GM23248 (cell line): ENCODE data around the gene SEMA6C. TPM values are rescaled to one million over a fixed set of nuclear protein-coding genes. Genes with fewer than 3 reads are reported as not detected.

ENCODE experiments used
- DNase-seq: peaks from one replicate; pipeline ENCODE4 v3.0.0-alpha.2; 2015
- H2AFZ ChIP-seq: fragments of 200-600 bp; sonication (generic); 2 replicates; pipeline ENCODE4 v1.6.1; 2016; ENCODE audit warnings: antibody characterized with exemption
- H3F3A ChIP-seq: fragments of 200-600 bp; sonication (generic); 2 replicates; pipeline ENCODE4 v1.6.1; 2016; ENCODE audit warnings: mild to moderate bottlenecking, antibody characterized with exemption, mixed run types; ENCODE audit not compliant: insufficient read depth
- H3K27ac ChIP-seq: fragments of 200-600 bp; sonication (generic); 2 replicates; pipeline ENCODE4 v1.5.1; 2016; ENCODE audit warnings: mild to moderate bottlenecking
- H3K27me3 ChIP-seq: fragments of 200-600 bp; sonication (generic); replicated peaks from 2 replicates; pipeline ENCODE4 v1.6.1; 2016; ENCODE audit warnings: mild to moderate bottlenecking; ENCODE audit not compliant: insufficient read depth
- H3K36me3 ChIP-seq: fragments of 200-600 bp; sonication (generic); 2 replicates; pipeline ENCODE4 v1.6.1; 2016; ENCODE audit warnings: low read depth, mild to moderate bottlenecking
- H3K4me1 ChIP-seq: fragments of 200-600 bp; sonication (generic); 2 replicates; pipeline ENCODE4 v1.6.1; 2016; ENCODE audit warnings: mild to moderate bottlenecking; ENCODE audit not compliant: insufficient read depth
- H3K4me2 ChIP-seq: fragments of 200-600 bp; sonication (generic); one replicate; pipeline ENCODE4 v1.6.1; 2016; ENCODE audit warnings: mild to moderate bottlenecking; ENCODE audit not compliant: unreplicated experiment
- H3K4me3 ChIP-seq: fragments of 200-600 bp; sonication (generic); 2 replicates; pipeline ENCODE4 v1.5.1; 2016; ENCODE audit warnings: mild to moderate bottlenecking
- H3K79me2 ChIP-seq: fragments of 200-600 bp; sonication (generic); 2 replicates; pipeline ENCODE4 v1.6.1; 2016; ENCODE audit warnings: mild to moderate bottlenecking; ENCODE audit not compliant: insufficient read depth
- H3K9ac ChIP-seq: fragments of 200-600 bp; sonication (generic); 2 replicates; pipeline ENCODE4 v1.6.1; 2016; ENCODE audit warnings: mild to moderate bottlenecking
- H3K9me2 ChIP-seq: fragments of 200-600 bp; sonication (generic); 2 replicates; pipeline ENCODE4 v1.6.1; 2016; ENCODE audit warnings: mixed run types, mild to moderate bottlenecking, moderate library complexity; ENCODE audit not compliant: insufficient read depth
- H3K9me3 ChIP-seq: fragments of 200-600 bp; sonication (generic); one replicate; pipeline ENCODE4 v1.6.1; 2017; ENCODE audit warnings: low read depth
- H4K20me1 ChIP-seq: fragments of 200-600 bp; sonication (generic); 2 replicates; pipeline ENCODE4 v1.6.0; 2016; ENCODE audit not compliant: insufficient read depth
- EZH2 ChIP-seq: fragments of 200-600 bp; sonication (generic); IDR thresholded peaks from 2 replicates; pipeline ENCODE4 v1.6.1; 2018; ENCODE audit warnings: antibody characterized with exemption, mild to moderate bottlenecking; ENCODE audit not compliant: insufficient read depth, poor library complexity, severe bottlenecking
- EZH2phosphoT487 ChIP-seq: fragments of 200-600 bp; sonication (generic); IDR thresholded peaks from 2 replicates; pipeline ENCODE4 v1.6.1; 2018; ENCODE audit warnings: antibody characterized with exemption, moderate library complexity, mild to moderate bottlenecking, low read depth; ENCODE audit not compliant: insufficient read depth
- WGBS, 2 experiments: methylation state at CpG; one replicate each; pipeline ENCODE4 v1.1.6; 2015 to 2017; ENCODE audit warnings: low lambda C conversion rate in 2 of 2, low coverage in 1 of 2; ENCODE audit errors: missing lambda C conversion rate in 2 of 2; 5-methylcytosine and 5-hydroxymethylcytosine counted together
- in situ Hi-C: fragments of 300-500 bp; cut with MboI; formaldehyde crosslinking; loops from 2 replicates; pipeline ENCODE4 v1.15.0; 2020
- polyA plus RNA-seq: library from polyadenylated mRNA; unstranded; fragments of >200 nt; fragmentation: Nextera tagmentation; extraction: Ambion mirVana; gene quantifications from 2 replicates; pipeline ENCODE4 v1.2.1, GENCODE V29; 2016
- total RNA-seq: library from RNA; depleted of rRNA; stranded (reverse); fragments of >200 nt; shearing (Covaris generic); gene quantifications from 2 replicates; pipeline ENCODE4 v1.2.3, GENCODE V29; 2014

Gene SEMA6C
- total and polyA plus RNA-seq, 2 experiments from 2014 or later = 1.1 to 3.8 TPM

- WGBS, 2 experiments = 94% methylated on average over 22 of the region's 22 CpGs
- H4K20me1 ChIP-seq = no peaks in the 10 kb centered on the region
- in situ Hi-C loops = no loop called here
Observed at GRCh38 chr1:151158751-151159251, 12.4 kb upstream of the SEMA6C start.

DNA sequence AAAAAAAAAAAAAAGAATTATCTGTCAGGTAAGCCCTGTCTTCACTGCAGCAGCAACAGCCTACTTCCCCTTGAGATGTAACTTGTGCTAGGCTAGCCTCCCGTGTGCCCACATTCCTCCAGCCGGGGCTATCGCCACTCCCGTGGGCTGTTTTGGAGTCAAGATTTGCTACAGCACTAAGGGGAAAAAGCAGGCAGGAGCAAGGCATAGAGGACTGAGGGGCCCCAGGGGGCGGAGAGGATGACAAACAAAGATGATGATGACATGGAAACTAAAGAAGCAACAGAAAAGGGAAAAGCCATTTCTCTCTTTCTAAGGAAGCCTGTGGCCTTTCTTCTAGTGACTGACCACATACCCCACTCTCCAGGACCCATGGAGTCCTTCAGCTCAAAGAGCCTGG lies 11.9 kb upstream of the SEMA6C start:
- H3K9me2 ChIP-seq = no peaks in the 10 kb centered on the region
- no peak for DNase-seq
- H3K36me3 ChIP-seq = peaks cover 15% of the 10 kb centered on the region; the same call in 1 of the 2 replicates
- H3K4me3 ChIP-seq = no peak overlapping the region
- H3K79me2 ChIP-seq = peaks cover 9% of the 10 kb centered on the region; the same call in 1 of the 2 replicates
- H2AFZ ChIP-seq = no peak overlapping the region
- no peak overlapping the region for H3K27ac ChIP-seq
- H3K27me3 ChIP-seq = no peaks in the 10 kb centered on the region
- no peaks in the 10 kb centered on the region for H3K4me1 ChIP-seq
- H3F3A ChIP-seq = 0 out of 2 replicates have a peak, but pooled peaks cover 5% of the 10 kb centered on the region
- H3K9ac ChIP-seq = no peak overlapping the region
- no peak overlapping the region for H3K4me2 ChIP-seq
- in situ Hi-C loops = no loop called here
- 81 to 82% methylated on average over 5 of the region's 5 CpGs for WGBS, 2 experiments
- TF ChIP-seq EZH2 = no peak
- TF ChIP-seq EZH2phosphoT487 = no peak
- H4K20me1 ChIP-seq = no peaks in the 10 kb centered on the region
- H3K9me3 ChIP-seq = no peaks in the 10 kb centered on the region

More at GRCh38 chr1:151158751-151159251, 12.4 kb upstream of the SEMA6C start:
- Histone ChIP-seq H3K79me2 (peaks cover 14% of the 10 kb centered on the region), H3K4me2 (no peak overlapping the region), H3K27ac (no peak overlapping the region), H3K27me3 (no peaks in the 10 kb centered on the region), H3K4me3 (no peak overlapping the region), H2AFZ (no peak overlapping the region), H3K9me2 (no peaks in the 10 kb centered on the region), H3K4me1 (no peaks in the 10 kb centered on the region), H3K9ac (no peak overlapping the region), H3K9me3 (no peaks in the 10 kb centered on the region), H3F3A (0 out of 2 replicates have a peak, but pooled peaks cover 5% of the 10 kb centered on the region), H3K36me3 (peaks cover 15% of the 10 kb centered on the region; the same call in 1 of the 2 replicates)
- TF ChIP-seq EZH2 (no peak), EZH2phosphoT487 (no peak)
- no peak for DNase-seq

DNA sequence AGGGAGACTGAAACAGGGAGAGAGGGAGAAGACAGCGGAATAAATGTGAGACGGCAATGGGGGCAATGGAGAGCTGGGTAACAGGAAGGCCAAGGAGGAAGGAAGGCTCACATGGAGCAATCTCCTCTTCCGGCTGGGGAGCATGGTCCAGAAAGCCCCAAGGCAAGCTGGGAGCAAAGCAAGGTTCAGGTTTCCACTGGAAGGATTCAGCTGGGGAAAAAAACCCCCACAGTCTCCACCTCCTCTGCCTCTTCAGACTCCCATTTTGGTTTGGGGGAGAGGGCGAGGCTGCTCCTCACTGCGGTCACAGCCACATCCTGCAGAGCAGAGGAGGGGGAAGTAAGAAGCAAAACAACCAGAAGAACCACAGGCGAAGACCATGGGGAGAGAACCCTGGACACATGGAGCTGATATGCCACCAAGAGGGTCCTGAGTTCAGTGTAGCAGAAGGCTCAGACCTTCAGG lies 10.7 kb upstream of the SEMA6C start:
- H3K79me2 ChIP-seq = no peaks in the 10 kb centered on the region
- H3K4me2 ChIP-seq = no peak overlapping the region
- in situ Hi-C loops = no loop called here
- no peaks in the 10 kb centered on the region for H4K20me1 ChIP-seq
- no peaks in the 10 kb centered on the region for H3K9me3 ChIP-seq
- WGBS, 2 experiments = 83 to 84% methylated on average over 6 of the region's 6 CpGs
- TF ChIP-seq EZH2 (no peak), EZH2phosphoT487 (no peak)
- no peak for DNase-seq
- H3K36me3 ChIP-seq = peaks cover 15% of the 10 kb centered on the region; the same call in 1 of the 2 replicates
- H3K4me3 ChIP-seq = no peak overlapping the region
- no peak overlapping the region for H2AFZ ChIP-seq
- H3K4me1 ChIP-seq = no peaks in the 10 kb centered on the region
- no peak overlapping the region for H3K27ac ChIP-seq
- no peak overlapping the region for H3K9ac ChIP-seq
- H3K9me2 ChIP-seq = no peaks in the 10 kb centered on the region
- no peaks in the 10 kb centered on the region for H3K27me3 ChIP-seq
- H3F3A ChIP-seq = 0 out of 2 replicates have a peak, but pooled peaks cover 5% of the 10 kb centered on the region

GRCh38 chr1:151156515-151156819 lies 10.0 kb upstream of the SEMA6C start, which contains the start of gene TNFAIP8L2:
Gene TNFAIP8L2 (plus strand): TSS chr1:151156649. CDS start chr1:151158698, 2,049 bp downstream.
- no peak for DNase-seq
- Histone ChIP-seq H3K9ac (no peak within 1 kb of the TSS), H3K27ac (no peak within 1 kb of the TSS), H3K4me1 (no peaks in the 10 kb centered on the region), H2AFZ (no peak within 1 kb of the TSS), H3F3A (0 out of 2 replicates have a peak, but pooled peaks cover 5% of the 10 kb centered on the region), H3K36me3 (peaks cover 12% of the 10 kb centered on the region; the same call in 1 of the 2 replicates), H3K9me2 (no peaks in the 10 kb centered on the region), H3K4me3 (no peak within 1 kb of the TSS), H3K79me2 (no peaks in the 10 kb centered on the region), H3K9me3 (no peaks in the 10 kb centered on the region), H3K27me3 (no peaks in the 10 kb centered on the region), H4K20me1 (no peaks in the 10 kb centered on the region), H3K4me2 (no peak within 1 kb of the TSS)
- in situ Hi-C loops = no loop called here
- TF ChIP-seq EZH2phosphoT487 (no peak), EZH2 (no peak)
- WGBS, 2 experiments = 56 to 61% methylated on average over 4 of the region's 4 CpGs
